OCI-M1 (cell line): ENCODE results near the gene NT5DC2.

Source experiments
- DNase-seq: peaks from one replicate; lab custom pipeline; 2025; lab: John Stamatoyannopoulos, UW

The NT5DC2 gene

GRCh38 chr3:52524752-52525679, 8.6 kb downstream of the NT5DC2 start:
- DNase-seq = no peak

- no peak for DNase-seq
Measured at GRCh38 chr3:52524258-52524751, 9.4 kb downstream of the NT5DC2 start.

DNA sequence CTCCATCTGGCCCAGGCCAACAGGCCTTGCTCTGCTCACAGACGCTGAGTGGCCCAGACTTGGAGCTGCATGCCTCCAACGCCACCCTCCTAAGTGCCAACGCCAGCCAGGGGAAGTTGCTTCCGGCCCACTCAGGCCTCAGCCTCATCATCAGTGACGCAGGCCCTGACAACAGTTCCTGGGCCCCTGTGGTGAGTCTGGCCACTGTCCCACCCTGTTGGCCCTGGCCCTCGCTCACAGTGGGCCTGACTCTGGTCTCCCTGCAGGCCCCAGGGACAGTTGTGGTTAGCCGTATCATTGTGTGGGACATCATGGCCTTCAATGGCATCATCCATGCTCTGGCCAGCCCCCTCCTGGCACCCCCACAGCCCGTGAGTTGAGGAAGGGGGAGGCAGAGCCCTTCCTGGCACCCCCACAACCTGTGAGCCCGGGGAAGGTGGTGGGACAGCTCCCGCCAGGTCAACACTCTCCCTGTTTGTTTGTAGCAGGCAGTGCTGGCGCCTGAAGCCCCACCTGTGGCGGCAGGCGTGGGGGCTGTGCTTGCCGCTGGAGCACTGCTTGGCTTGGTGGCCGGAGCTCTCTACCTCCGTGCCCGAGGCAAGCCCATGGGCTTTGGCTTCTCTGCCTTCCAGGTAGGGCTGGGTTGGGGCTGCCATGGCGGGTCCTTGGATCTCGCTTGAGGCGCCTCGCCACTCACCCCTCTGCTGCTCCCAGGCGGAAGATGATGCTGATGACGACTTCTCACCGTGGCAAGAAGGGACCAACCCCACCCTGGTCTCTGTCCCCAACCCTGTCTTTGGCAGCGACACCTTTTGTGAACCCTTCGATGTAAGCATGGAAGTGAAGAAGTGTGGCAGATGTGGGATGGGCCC, 10.0 kb downstream of the NT5DC2 start:
- no peak for DNase-seq

- no peak for DNase-seq
Measured at GRCh38 chr3:52522651-52523251, 10.9 kb downstream of the NT5DC2 start.

- DNase-seq = no peak
Measured at GRCh38 chr3:52521881-52522650, 11.6 kb downstream of the NT5DC2 start.

- no peak for DNase-seq
Measured at GRCh38 chr3:52521488-52521824, 12.2 kb downstream of the NT5DC2 start.

- DNase-seq = no peak
Measured at GRCh38 chr3:52520716-52521487, 12.8 kb downstream of the NT5DC2 start.

DNA sequence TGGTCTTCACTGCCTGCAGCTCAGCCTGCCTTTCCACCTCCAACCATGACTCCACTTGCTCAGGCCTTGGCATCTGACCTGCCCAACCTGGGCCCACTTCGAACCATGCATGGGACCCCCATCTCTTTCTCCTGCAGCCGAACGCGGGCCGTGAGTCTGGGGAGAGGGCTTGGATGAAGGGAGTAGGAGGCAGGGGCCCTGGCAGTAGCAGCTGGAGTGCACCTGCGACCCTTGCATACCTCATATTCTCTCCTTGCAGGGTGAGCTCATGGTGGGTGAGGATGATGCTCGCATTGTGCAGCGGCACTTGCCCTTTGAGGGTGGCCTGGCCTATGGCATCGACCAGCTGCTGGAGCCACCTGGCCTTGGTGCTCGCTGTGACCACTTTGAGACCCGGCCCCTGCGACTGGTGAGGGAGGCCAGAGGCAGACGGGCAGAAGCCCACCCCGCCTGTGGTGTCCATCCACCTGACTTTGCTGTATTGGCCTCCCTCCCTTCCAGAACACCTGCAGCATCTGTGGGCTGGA, 13.5 kb downstream of the NT5DC2 start:
- DNase-seq = no peak

- DNase-seq = no peak
Measured at GRCh38 chr3:52519445-52520140, 14.1 kb downstream of the NT5DC2 start.

- DNase-seq = no peak
Measured at GRCh38 chr3:52518723-52519444, 14.8 kb downstream of the NT5DC2 start.

- DNase-seq = no peak
Measured at GRCh38 chr3:52517796-52518722, 15.6 kb downstream of the NT5DC2 start.

GRCh38 chr3:52516509-52517195, 17.0 kb downstream of the NT5DC2 start:
- no peak for DNase-seq

GRCh38 chr3:52515192-52515591, 18.5 kb downstream of the NT5DC2 start:
- no peak for DNase-seq

- no peak for DNase-seq
Measured at GRCh38 chr3:52514576-52514975, 19.1 kb downstream of the NT5DC2 start.

DNA sequence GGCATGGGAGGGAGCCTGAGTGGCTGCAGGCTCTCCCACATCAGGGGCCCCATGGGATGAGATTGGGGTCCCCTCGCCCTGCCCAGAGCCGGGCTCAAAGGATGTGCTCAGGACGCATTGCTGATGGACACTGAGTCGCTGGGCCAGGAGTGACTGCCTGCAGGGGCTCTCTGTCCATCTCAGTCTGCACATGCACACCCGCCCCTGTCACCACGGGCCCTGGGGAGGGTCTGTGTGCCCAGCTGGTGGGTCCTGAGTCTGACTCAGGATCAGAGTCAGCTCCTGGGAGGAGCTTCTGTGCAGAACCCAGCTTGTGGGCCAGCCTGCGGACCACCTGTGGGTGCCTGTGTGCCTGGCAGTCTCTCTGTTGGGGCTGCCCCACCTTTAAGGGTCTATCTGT, 20.4 kb downstream of the NT5DC2 start:
- DNase-seq = no peak

DNA sequence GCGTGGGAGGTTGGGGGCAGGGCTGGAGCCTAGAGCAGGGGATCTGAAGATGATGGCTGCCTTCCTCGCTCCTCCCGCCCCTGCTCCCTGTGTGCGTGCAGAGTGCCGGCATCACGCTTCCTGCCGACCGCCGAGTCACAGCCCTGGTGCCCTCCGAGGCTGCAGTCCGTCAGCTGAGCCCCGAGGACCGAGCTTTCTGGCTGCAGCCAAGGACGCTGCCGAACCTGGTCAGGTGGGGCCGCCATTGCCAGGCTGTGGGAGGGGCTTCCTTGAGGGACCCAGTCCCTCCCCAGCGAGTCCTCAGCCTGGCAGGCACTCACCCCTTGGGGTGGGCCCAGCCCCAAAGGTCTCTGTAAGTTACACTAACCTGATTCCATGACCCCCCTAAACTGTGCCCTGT, 20.9 kb downstream of the NT5DC2 start:
- DNase-seq = no peak

DNA sequence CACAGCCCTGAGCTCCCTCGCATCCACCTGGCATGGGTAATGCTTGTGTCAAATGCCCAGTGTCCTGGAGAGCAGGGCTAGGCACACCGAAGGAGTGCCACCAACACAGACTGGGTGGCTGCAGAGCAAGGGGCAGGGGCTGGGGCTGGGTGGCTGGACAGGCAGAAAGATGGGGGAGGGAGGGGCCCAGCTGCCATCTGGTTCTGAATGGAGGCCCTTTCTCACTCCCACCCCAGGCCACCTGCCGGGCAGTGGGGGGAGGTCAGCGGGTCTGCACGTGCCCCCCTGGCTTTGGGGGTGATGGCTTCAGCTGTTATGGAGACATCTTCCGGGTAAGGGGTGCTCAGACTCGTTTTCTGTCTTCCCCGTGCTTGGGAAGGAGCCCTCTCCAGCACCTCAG, 21.6 kb downstream of the NT5DC2 start:
- DNase-seq = no peak

- no peak for DNase-seq
Measured at GRCh38 chr3:52511509-52511908, 22.1 kb downstream of the NT5DC2 start.
